ENCODE data around the gene ST6GALNAC3.
A peak's percentile ranks its signal among the peaks of the same experiment; 100 is the strongest.

Gene ST6GALNAC3

DNA sequence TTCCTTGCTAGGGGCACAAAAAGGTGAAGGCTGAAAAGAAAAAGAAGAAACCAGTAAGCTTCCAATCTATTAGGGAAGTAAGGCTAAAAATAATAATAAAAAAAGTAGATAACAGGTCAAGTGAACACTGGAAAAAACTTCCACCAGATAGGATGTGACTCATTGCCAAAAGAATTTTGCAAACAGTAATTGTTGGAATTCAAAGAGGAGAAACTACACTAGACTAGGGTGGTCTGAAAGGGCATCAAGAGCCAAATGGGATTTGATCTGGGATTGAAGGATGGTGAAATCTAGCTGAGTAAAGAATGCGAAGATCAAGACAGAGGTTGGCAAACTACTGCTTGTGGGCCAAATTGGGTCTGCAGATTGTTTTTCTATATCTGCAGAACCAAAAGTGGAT is 6.0 kb upstream of the ST6GALNAC3 start:
- peak; percentile 40 for DNase-seq
- in situ Hi-C loops (cut with HindIII; ENCODE audit: low pct_ligation_motif_present, low pct_unique_long_range_greater_than_20kb, low sequenced_read_pairs), result no loop called here

DNA sequence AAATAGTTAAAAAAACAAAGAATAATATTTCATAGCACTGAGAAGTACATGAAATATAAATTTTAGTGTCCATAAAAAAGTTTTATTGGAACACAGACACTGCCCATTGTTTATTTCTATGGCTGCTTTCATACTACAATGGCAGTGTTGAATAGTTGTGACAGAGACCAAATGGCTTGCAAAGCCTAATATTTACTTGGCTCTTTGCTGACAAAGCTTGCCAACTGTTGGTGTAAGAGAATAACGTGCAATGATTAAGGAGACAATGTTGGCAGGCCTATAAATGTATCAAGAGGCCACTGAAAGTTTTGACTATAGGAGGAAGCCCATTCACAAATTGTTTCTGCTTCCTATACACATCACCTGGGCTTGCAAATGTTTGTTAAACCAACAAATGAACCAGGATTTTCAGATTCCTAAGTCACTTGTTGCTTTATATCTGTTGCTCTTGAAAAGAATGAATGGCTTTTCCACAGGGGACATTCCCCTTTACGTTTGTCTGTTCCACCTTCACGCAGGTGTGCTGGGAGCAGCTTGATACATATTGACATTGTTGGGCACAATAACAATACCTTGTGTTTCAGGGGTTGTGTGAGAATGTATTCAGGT is 5.5 kb upstream of the ST6GALNAC3 start:
- in situ Hi-C loops (cut with HindIII; ENCODE audit: low pct_ligation_motif_present, low pct_unique_long_range_greater_than_20kb, low sequenced_read_pairs), result no loop called here
- DNase-seq, result no peak

DNA sequence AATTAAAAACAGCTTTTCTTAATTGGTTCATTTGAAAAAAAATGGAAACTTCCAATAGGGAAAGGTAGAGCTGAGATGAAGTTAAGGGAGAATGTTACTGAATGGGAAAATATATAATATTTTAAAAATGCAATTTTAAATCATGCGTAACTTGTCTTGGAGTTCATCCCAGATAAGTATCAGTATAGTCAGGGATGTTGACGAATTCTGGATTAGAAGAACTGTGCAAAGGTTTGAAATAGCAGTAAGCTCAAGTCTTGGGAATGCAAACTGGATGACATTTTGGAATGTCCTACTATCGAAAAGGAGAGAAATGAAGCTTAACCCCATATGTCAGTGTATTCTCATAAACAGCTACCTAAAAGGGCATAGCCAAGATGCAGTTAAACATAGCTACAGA is 4.0 kb upstream of the ST6GALNAC3 start:
- DNase-seq, result no peak
- in situ Hi-C loops (cut with HindIII; ENCODE audit: low pct_ligation_motif_present, low pct_unique_long_range_greater_than_20kb, low sequenced_read_pairs), result no loop called here

DNA sequence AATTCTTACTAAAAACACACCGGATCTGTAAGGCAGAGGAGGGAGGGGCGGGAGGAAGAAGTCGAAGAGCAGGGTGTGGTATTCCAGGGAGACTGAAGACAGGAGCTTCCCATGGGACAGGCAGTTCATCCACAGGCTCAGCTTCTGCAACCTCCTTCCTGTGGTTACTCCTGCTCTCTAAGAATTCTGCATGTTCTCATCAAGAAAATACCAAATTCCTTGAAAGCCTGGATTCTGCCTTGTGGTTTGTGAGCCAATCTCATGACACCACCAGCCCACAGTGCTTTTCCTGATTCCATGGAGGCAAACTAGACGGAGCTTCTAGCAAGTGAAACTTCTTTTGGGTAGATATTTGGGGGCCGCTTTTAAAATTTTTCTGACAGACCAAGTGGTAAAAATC is 1.1 kb upstream of the ST6GALNAC3 start:
- in situ Hi-C loops (cut with HindIII; ENCODE audit: low pct_ligation_motif_present, low pct_unique_long_range_greater_than_20kb, low sequenced_read_pairs), result no loop called here
- DNase-seq, result peak; percentile 70

DNA sequence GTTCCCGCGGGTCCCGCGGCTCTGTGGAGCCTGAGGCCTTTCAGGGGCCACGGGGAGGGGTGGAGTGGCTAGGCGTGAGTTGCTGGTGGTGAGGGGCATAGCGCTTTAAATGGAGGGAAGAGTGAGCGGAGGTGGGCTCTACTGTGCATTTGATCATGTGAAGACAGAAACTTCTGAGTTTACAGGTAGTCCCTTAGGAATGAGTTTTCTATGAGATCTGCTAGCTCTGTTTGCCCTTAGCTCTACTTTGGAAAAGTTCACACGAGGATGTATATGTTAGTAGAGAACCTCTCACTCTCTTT is 593 bp downstream of the ST6GALNAC3 start:
- DNase-seq, result no peak
- in situ Hi-C loops (cut with HindIII; ENCODE audit: low pct_ligation_motif_present, low pct_unique_long_range_greater_than_20kb, low sequenced_read_pairs), result no loop called here

DNA sequence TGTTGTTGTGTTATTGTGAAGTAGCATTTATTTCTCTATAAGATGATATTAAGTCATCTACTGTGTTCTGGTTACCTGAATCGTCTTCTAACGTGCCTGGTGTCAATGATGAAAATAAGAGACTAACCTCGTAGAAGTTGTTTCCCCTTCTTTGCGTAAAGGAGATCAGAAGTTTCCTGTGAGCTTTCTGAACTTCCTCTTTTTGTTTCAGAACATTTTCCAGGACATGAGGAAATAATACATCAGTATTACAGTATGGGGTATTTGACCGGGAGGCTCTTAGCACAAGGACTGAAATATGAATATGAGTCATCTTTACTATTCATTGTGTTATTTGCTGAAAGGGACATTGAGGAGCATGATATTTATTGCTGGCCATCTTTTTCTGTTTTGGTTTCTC is 1.3 kb downstream of the ST6GALNAC3 start:
- in situ Hi-C loops (cut with HindIII; ENCODE audit: low pct_ligation_motif_present, low pct_unique_long_range_greater_than_20kb, low sequenced_read_pairs), result no loop called here
- DNase-seq, result no peak

DNA sequence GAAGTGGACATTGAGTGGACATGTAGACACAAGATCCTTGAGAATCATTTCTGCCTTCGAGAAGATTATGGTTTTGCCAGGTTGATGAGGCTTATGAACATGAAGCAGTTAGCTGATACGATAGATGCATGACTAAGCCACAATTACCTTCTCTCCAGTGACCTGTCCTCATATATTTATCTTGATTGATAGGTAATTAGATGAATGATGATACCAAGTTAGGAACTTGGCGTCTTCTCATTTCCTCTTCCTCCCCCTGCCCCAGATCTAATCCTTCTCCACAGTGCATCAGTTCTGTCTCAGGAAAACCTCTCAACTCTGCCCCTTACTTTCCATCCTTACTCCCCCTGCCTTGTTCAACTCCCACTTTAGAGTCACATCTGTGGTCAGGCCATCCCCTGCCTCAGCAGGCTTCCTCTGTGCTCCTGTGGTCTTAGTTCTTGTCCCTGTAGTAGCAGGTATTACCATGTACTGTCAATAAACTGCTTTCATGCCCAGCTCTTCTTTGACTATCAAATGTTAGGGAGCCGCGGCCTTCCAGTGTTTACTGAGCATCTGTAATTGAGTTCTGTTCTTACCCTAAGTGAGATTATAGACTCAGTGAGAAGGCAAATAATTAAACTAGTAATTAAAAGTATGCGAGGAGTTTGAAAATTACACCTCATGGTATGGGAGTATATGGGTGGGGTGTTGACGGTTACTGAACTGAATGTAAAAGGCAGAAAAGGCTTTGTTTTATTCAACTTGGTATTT is 5.1 kb downstream of the ST6GALNAC3 start:
- no peak for DNase-seq
- in situ Hi-C loops (cut with HindIII; ENCODE audit: low pct_ligation_motif_present, low pct_unique_long_range_greater_than_20kb, low sequenced_read_pairs), result no loop called here

DNA sequence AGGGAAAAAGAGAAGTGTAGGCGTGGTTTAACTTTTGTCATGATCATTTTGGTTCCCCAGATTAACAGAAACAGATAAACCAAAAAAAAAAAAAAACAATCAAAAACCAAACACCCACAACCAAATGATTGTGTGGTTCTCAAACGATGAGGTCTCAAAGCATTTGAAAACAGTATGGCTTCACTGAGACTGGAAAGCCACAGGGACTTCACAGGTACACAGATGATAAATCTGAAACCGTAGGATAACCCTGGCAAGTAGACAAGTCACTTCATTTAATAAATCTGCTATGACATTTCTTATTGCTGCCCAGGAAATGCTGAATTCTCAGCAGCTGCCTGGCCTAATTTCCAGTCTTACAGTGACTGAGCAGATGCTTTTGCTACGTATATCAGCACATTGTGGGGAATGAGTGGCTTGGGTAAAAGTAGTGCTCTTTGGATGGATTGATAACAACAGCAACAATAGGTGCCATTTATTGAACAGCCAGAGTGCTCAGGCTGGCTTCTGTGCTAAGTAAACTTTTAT is 6.1 kb downstream of the ST6GALNAC3 start:
- DNase-seq, result no peak
- in situ Hi-C loops (cut with HindIII; ENCODE audit: low pct_ligation_motif_present, low pct_unique_long_range_greater_than_20kb, low sequenced_read_pairs), result no loop called here

DNA sequence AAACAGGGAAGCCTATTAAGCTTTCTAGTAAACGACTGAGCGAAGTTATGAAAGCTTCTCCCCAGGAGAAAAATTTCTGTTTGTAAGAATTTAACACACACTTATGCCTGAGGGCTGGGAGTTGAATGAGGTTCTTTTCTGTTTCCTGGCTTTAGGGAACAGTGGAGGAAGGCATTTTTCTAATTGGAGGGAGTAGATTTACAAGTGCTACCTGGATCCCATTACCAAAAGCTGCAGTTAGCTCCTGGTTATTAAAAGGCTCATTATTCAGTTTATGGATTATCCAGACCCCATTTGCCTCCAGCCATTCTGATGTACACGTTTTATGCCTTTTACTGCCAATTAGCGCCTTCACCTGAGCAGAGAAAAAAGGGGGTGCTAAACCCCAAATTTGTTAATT is 7.5 kb downstream of the ST6GALNAC3 start:
- in situ Hi-C loops (cut with HindIII; ENCODE audit: low pct_ligation_motif_present, low pct_unique_long_range_greater_than_20kb, low sequenced_read_pairs), result no loop called here
- no peak for DNase-seq

DNA sequence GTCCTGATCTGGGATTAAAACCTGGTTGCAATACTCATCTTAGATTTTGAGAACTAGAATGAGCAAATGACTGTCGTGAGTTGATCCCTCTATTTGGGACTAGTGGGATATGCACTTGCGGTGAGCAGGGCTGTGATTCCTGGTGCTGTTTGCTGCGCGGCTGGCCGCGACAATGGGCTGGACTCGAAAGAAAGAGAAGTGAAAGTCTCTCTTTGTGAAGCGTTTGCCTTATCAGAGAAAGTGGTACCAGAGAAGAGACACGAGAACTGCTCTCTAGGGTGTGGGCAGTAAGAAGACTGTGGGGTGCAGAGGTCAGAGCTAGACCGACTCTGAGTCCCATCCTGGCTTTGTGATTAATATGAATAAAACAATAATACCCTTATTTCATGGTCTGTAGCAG is 8.6 kb downstream of the ST6GALNAC3 start:
- in situ Hi-C loops (cut with HindIII; ENCODE audit: low pct_ligation_motif_present, low pct_unique_long_range_greater_than_20kb, low sequenced_read_pairs), result no loop called here
- DNase-seq, result no peak

DNA sequence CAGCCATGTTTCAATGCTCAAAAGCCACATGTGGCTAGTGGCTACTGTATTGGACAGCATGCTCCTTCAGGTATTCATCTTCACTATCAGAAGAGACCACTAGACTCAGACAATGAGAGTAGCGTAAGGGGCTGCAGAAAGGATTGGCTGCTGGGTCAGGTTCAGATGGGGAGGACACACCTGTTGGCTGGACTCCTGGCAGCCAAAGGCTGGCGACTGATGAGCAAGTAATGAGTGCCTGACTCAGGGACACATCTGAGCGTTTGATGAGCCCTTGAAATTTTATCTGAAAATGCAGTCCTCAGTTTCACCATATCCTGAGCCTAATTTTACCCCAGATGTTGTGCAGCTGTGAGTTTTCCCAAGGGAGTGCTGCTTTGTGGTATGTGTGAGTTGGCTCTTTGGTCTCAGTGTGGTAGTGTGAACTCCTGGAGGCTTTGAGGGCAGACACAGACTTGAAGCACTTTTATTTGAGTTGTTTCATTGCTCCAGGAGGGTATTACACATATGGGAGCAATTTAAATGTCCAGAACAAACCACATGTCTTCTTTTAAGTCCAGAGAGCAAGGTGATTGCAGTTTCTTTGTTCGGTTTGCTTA is 9.6 kb downstream of the ST6GALNAC3 start:
- in situ Hi-C loops (cut with HindIII; ENCODE audit: low pct_ligation_motif_present, low pct_unique_long_range_greater_than_20kb, low sequenced_read_pairs), result no loop called here
- no peak for DNase-seq

DNA sequence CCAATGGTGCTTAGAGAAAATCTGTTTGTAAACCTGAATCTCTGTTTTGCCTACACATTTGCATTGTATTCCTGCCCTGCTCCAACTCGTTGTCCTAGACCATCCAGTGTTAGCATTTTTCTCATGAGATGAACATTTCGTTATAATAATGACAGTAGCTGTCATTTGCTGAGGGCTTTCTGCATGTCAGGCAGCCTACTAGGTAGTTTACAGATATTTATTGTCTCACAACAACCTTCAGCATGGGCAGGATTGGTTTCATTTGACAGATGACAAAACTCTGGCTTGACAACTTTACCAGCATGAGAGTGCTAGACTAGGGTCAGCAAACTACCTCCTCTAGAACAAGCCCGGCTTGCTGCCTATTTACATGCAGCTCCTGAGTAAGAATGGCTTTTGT is 10.1 kb downstream of the ST6GALNAC3 start:
- in situ Hi-C loops (cut with HindIII; ENCODE audit: low pct_ligation_motif_present, low pct_unique_long_range_greater_than_20kb, low sequenced_read_pairs), result no loop called here
- no peak for DNase-seq

DNA sequence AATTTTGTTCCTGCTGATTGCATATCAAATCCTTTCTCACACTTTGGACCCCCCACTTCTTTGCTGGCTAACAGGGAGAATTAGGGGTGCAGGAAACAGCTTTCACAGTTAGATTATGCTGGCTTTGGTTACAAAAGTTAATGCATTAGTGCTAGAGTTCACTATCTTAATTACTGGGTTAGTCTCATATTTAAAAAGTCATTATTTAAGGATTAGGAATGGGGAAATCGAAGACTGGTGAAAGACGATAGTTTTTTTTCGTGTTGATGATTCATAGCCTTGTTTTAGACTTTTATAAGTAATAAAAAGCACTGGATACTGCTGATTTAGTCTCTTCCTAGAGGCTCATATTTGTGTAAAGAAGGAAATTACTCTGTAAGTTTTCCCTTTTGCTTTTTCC is 11.6 kb downstream of the ST6GALNAC3 start:
- no peak for DNase-seq
- in situ Hi-C loops (cut with HindIII; ENCODE audit: low pct_ligation_motif_present, low pct_unique_long_range_greater_than_20kb, low sequenced_read_pairs), result no loop called here

DNA sequence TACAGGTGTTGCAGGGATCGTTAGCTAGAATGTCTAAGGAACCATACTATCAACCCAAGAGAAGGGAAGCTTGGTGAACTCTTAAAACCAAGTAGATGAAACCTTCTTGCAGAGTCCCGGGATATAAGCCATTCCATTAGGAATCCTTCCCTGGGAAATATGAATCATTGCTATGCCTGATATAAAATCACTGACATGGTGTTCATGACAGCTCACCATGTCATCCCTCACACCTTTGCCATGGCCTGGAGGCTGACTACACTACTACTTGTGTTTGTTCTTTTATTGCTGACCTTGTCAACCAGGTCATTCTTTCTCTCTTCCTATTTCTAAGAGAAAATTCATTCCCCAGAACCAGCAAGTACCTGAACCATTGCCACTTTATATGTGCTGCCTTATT is 12.1 kb downstream of the ST6GALNAC3 start:
- in situ Hi-C loops (cut with HindIII; ENCODE audit: low pct_ligation_motif_present, low pct_unique_long_range_greater_than_20kb, low sequenced_read_pairs), result no loop called here

DNA sequence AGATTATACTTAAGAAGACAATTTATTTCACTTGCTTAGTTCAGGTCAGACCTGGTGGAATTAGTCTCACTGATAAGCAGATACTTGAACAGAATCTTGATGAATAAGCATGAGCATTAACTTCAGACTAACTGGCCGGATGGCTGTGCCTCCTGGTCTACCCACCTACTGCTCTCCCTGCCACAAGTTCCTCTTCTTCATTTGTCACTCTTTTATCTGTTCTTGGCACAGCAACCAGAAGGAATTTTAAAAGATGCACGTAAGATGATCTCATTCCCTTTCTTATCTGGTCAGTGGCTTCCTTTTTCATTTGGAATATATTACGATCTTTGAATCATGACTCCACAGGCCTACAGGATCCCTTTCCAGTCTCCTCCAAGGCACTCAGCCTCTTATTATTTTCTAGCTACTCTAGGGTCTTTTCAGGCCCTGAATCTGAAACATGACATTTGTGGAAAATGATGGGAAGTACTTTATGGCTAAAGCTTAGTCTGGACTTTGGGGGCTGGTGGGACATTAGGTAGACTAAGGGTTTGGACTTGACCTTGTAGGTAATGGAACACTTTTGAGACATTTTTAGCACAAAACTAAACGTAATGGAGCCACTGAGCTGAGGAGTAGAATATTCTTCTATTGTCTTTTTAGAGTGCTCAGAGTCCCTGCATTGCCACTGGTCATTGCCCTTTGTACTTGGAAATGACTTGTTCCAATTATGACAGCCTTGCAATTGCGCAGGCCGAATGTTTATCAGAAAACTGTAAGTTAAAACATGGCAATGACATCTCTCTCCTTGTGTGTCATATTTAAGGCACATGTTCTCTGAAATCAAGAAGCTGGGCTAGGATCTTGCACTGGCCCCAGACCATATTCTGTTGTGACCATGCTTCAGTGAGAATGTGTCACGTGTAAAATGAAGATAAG is 16.0 kb downstream of the ST6GALNAC3 start:
- no peak for DNase-seq
- in situ Hi-C loops (cut with HindIII; ENCODE audit: low pct_ligation_motif_present, low pct_unique_long_range_greater_than_20kb, low sequenced_read_pairs), result no loop called here

More for the DNA sequence above, 12.1 kb downstream of the ST6GALNAC3 start:
- DNase-seq, result no peak

DNA sequence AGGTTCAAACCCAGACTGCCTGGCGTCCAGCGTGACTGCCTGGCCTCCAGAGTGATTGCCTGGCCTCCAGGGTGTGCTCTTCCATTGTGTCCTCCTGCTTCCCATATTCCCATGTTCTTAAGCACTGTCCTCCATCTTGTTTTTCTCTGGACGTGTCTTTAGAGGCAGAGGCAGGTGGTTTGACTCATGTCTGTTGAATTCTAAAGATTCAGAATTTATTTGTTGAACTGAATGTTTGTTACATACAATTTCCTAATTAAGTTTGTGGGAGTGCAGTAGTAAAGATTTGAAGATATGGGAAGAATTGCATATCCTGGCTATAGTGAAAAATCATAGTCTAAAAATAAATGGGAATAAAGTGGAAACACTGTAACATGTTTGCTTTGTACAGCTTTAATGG is 18.3 kb downstream of the ST6GALNAC3 start:
- in situ Hi-C loops (cut with HindIII; ENCODE audit: low pct_ligation_motif_present, low pct_unique_long_range_greater_than_20kb, low sequenced_read_pairs), result no loop called here

DNA sequence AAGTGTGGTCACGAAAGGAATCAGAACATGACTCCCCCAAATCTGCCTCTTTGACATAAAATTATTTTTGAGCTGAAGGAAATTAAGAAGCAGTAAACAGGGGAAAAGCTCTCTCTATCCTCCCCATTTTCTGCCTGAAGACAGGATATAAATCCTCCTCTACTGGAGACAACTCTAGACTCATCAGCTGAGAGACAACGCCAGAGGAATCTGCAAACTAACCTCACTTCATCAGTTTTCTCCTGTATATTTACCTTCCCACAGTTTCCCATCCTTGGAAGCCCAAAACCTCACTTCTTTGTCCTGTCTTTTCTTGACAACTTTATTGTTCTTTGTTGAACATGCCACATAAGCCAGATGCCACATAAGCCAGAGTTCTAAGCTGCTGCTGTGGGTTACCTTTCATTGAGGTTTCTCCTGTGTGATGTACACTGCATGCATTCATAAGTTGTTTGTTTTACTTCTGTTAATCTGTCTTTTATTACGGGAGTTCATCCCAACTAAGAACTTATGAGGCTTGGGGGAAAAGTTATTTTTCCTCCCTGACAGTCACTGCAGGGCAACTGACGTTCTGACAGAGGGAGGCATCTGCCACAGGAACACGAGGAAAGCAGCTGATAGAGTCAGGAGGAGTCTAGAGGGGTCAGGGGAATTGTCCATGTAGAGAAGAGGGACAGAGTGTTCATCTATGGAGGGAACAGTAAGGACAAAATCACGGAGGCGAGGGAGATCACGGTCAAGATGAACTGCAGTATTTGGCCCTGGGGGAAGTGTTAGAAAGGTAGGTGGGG is 19.2 kb downstream of the ST6GALNAC3 start:
- in situ Hi-C loops (cut with HindIII; ENCODE audit: low pct_ligation_motif_present, low pct_unique_long_range_greater_than_20kb, low sequenced_read_pairs), result no loop called here
- DNase-seq, result no peak

More for the DNA sequence above, 18.3 kb downstream of the ST6GALNAC3 start:
- DNase-seq, result no peak

DNA sequence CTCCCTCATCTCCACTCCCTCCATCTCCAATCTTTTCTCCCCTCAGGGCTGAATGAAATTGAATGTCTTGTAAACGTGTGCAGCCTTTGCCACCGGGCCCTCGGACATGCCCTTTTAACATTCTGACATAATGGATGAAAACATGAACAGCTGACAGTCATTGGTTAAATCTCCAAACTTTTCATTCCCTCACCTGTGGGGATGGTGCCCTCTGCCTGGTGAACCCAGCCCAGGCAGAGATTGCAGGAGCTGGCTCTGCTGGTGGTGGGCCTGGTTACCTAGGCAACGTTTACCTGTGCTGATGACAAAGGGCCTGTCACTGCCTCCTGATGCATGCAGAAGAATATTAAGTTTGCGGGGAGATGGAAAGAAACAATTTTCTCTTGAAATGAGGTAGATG is 21.3 kb downstream of the ST6GALNAC3 start:
- no peak for DNase-seq
- in situ Hi-C loops (cut with HindIII; ENCODE audit: low pct_ligation_motif_present, low pct_unique_long_range_greater_than_20kb, low sequenced_read_pairs), result no loop called here

All from ACHN (cell line).